T-cell (primary cell): Measurements from ENCODE around the gene EEF1AKMT1. TPM values are rescaled to one million over a fixed set of nuclear protein-coding genes. Genes with fewer than 3 reads are reported as not detected.
A peak's percentile ranks its signal among the peaks of the same experiment; 100 is the strongest.

Source experiments
- ATAC-seq, 4 experiments: fragments of 200-7000 bp in 3 of 4; fragments of 150-1000 bp in 1 of 4; cut with Tn5 transposase; replicated peaks in 1 of 4; 1 replicate in 3 of 4; 2 replicates in 1 of 4; pipeline ENCODE4 v1.10.0; 2021; ENCODE audit warnings: moderate library complexity in 3 of 4, mild to moderate bottlenecking in 2 of 4, moderate number of reproducible peaks in 1 of 4
- CTCF ChIA-PET, 2 donors: fragments of 300-600 bp; sonication (Branson Sonifier 250); formaldehyde crosslinking; loops; one replicate each; lab custom pipeline; 2022; ENCODE audit warnings: antibody characterized with exemption in 2 of 2; lab: Charles Lee
- POLR2A ChIA-PET, 2 donors: fragments of 300-600 bp; sonication (Branson Sonifier 250); formaldehyde crosslinking; loops; one replicate each; lab custom pipeline; 2022; ENCODE audit warnings: antibody characterized with exemption in 2 of 2; lab: Charles Lee
- DNase-seq, 35 experiments: peaks; one replicate each; pipeline versions ENCODE4 v3.0.0 to v3.0.0-alpha.2; 2013 to 2023
- H3K27ac ChIP-seq: one replicate; pipeline ENCODE4 v1.5.1; 2013; ENCODE audit warnings: low read length
- H3K27me3 ChIP-seq, 2 experiments: replicated peaks in 1 of 2; 1 replicate in 1 of 2; 2 replicates in 1 of 2; pipeline versions ENCODE4 v1.6.1 to v1.7.0; 2013; ENCODE audit warnings: low read length in 1 of 2, mixed read lengths in 1 of 2; ENCODE audit not compliant: control insufficient read depth in 2 of 2, insufficient read depth in 2 of 2; ENCODE audit errors: extremely low read depth in 1 of 2
- H3K36me3 ChIP-seq, 2 donors: 1 replicate in 1 of 2; 2 replicates in 1 of 2; pipeline versions ENCODE4 v1.6.1 to v1.7.0; 2013; ENCODE audit warnings: low read length in 1 of 2; ENCODE audit not compliant: control insufficient read depth in 2 of 2, insufficient read depth in 1 of 2; ENCODE audit errors: extremely low read depth in 1 of 2
- H3K4me1 ChIP-seq, 2 experiments: 1 replicate in 1 of 2; 2 replicates in 1 of 2; pipeline versions ENCODE4 v1.6.1 to v1.7.0; 2013; ENCODE audit warnings: low read length in 2 of 2, mixed read lengths in 1 of 2; ENCODE audit not compliant: insufficient read depth in 2 of 2, control insufficient read depth in 1 of 2; ENCODE audit errors: extremely low read depth in 1 of 2
- H3K4me3 ChIP-seq, 2 donors: 1 replicate in 1 of 2; 2 replicates in 1 of 2; pipeline versions ENCODE4 v1.5.1 to v1.7.0; 2013; ENCODE audit warnings: mild to moderate bottlenecking in 2 of 2, low read length in 1 of 2, moderate library complexity in 1 of 2; ENCODE audit not compliant: control insufficient read depth in 1 of 2; ENCODE audit errors: extremely low read depth in 1 of 2
- H3K9me3 ChIP-seq: 2 replicates; pipeline ENCODE4 v1.7.0; 2013
- H3K27ac Mint-ChIP-seq, 2 donors: one replicate each; pipeline ENCODE4 v1.8.0; 2020 to 2021; ENCODE audit warnings: mild to moderate bottlenecking in 2 of 2, mixed read lengths in 2 of 2
- H3K27me3 Mint-ChIP-seq, 2 donors: one replicate each; pipeline ENCODE4 v1.8.0; 2021 to 2022; ENCODE audit warnings: mixed read lengths in 2 of 2
- H3K36me3 Mint-ChIP-seq: one replicate; pipeline ENCODE4 v1.8.0; 2021; ENCODE audit warnings: mixed read lengths
- H3K4me1 Mint-ChIP-seq, 3 donors: one replicate each; pipeline ENCODE4 v1.8.0; 2020 to 2022; ENCODE audit warnings: mixed read lengths in 3 of 3, mild to moderate bottlenecking in 1 of 3
- H3K4me3 Mint-ChIP-seq, 3 donors: one replicate each; pipeline ENCODE4 v1.8.0; 2020 to 2022; ENCODE audit warnings: mild to moderate bottlenecking in 3 of 3, mixed read lengths in 3 of 3, moderate library complexity in 3 of 3
- H3K9me3 Mint-ChIP-seq, 3 donors: one replicate each; pipeline ENCODE4 v1.8.0; 2020 to 2022; ENCODE audit warnings: mixed read lengths in 3 of 3
- whole genome bisulfite sequencing: methylation state at CpG from one replicate; pipeline ENCODE4 v1.1.5; 2013; ENCODE audit warnings: missing lambda C conversion rate; ENCODE audit not compliant: insufficient coverage; 5-methylcytosine and 5-hydroxymethylcytosine counted together
- total RNA-seq, 35 experiments: library from RNA in 6 of 35; stranded (reverse) in 6 of 35; fragments of 120-200 nt in 1 of 35; gene quantifications; one replicate each; pipeline versions ENCODE4 v1.2.1 to v1.2.4 and lab custom pipeline; 2013 to 2026

EEF1AKMT1 gene
- total RNA-seq, 5 donors from 2014 or later (not counting 1 experiment from before 2014, with no cell fraction given): 3.5 to 6.1 (median 4.3) TPM

- Mint-ChIP-seq H3K4me1 (peaks cover 13 to 18% (median 17%) of the 10 kb centered on the region in 3 donors), H3K27me3 (no peaks in the 10 kb centered on the region), H3K4me3 (peak overlapping the region in 1 of 3 donors; percentile 24), H3K9me3 (no peaks in the 10 kb centered on the region), H3K27ac (no peak overlapping the region), H3K36me3 (peaks cover 66% of the 10 kb centered on the region)
- no peak overlapping the region for H3K4me3 ChIP-seq
- peaks cover 0 to 2% of the 10 kb centered on the region in 2 experiments for H3K4me1 ChIP-seq
- no peak for ATAC-seq
- H3K27me3 ChIP-seq: no peaks in the 10 kb centered on the region
- H3K9me3 ChIP-seq: no peaks in the 10 kb centered on the region
- no peak for DNase-seq
- WGBS: 100% methylated on average over 2 of the region's 4 CpGs
- ChIA-PET POLR2A (no interaction called here), CTCF (no interaction called here)
- H3K36me3 ChIP-seq: peaks cover 3 to 40% of the 10 kb centered on the region in 2 donors
- no peak overlapping the region for H3K27ac ChIP-seq
Observed at GRCh38 chr13:20798027-20798426, 24.3 kb upstream of the EEF1AKMT1 start.

- Histone ChIP-seq H3K27ac (no peak overlapping the region), H3K27me3 (no peaks in the 10 kb centered on the region), H3K4me1 (peaks cover 0 to 2% of the 10 kb centered on the region in 2 experiments), H3K36me3 (peaks cover 3 to 42% of the 10 kb centered on the region in 2 donors), H3K9me3 (no peaks in the 10 kb centered on the region), H3K4me3 (no peak overlapping the region)
- Mint-ChIP-seq H3K27ac (peak overlapping the region; percentile 31 to 34), H3K36me3 (peaks cover 69% of the 10 kb centered on the region), H3K27me3 (no peaks in the 10 kb centered on the region), H3K9me3 (no peaks in the 10 kb centered on the region), H3K4me1 (peaks cover 13 to 17% (median 17%) of the 10 kb centered on the region in 3 donors), H3K4me3 (no peak overlapping the region)
- WGBS: 67% methylated on average over 3 of the region's 5 CpGs
- ChIA-PET POLR2A (no interaction called here), CTCF (interaction anchor here in 1 of 2 donors (0.7 kb wide), 1 partner anchor 611 kb away, joined by 3 read pairs; no protein-coding TSS in a partner anchor)
- ATAC-seq (peak in 1 of 4 experiments; percentile 47), DNase-seq (peak in 1 of 35 experiments; percentile 11)
Observed at GRCh38 chr13:20796791-20797508, 23.2 kb upstream of the EEF1AKMT1 start.

- no peak overlapping the region for H3K4me3 Mint-ChIP-seq
- no peak for DNase-seq
- no peaks in the 10 kb centered on the region for H3K9me3 Mint-ChIP-seq
- POLR2A ChIA-PET: interaction anchor here in 1 of 2 donors (0.6 kb wide), 1 partner anchor 33 kb away, joined by 4 read pairs; no protein-coding TSS in a partner anchor
- H3K27ac Mint-ChIP-seq: no peak overlapping the region
- peaks cover 7 to 56% of the 10 kb centered on the region in 2 donors for H3K36me3 ChIP-seq
- H3K27me3 ChIP-seq: no peaks in the 10 kb centered on the region
- H3K4me1 Mint-ChIP-seq: peaks cover 0 to 1% (median 0%) of the 10 kb centered on the region in 3 donors
- no peaks in the 10 kb centered on the region for H3K9me3 ChIP-seq
- ATAC-seq: no peak
- 96% methylated on average over 5 of the region's 7 CpGs for WGBS
- H3K4me1 ChIP-seq: no peaks in the 10 kb centered on the region
- H3K27ac ChIP-seq: no peak overlapping the region
- no peaks in the 10 kb centered on the region for H3K27me3 Mint-ChIP-seq
- H3K36me3 Mint-ChIP-seq: peaks cover 52% of the 10 kb centered on the region
- H3K4me3 ChIP-seq: no peak overlapping the region
- CTCF ChIA-PET: no interaction called here
Observed at GRCh38 chr13:20789665-20790064, 15.9 kb upstream of the EEF1AKMT1 start.

DNA sequence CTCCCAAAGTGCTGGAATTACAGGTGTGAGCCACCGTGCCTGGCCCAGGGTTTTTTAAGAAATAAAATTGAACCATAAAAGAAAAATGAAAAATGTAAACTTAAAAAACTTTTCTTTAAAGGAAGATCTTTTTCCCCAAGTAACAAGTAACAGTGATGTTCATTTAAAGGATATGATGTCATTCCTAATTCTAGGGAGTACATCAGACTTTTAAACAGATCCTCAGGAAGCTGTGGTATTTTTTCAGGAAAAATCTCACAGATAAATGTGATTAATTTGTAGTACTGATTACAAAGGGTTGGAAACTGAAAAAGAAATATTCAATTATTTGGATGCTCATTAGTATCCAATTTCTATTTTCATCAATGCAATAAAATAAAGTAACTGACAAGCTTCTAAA lies 14.6 kb upstream of the EEF1AKMT1 start:
- Mint-ChIP-seq H3K9me3 (no peaks in the 10 kb centered on the region), H3K4me3 (no peak overlapping the region), H3K36me3 (peaks cover 54% of the 10 kb centered on the region), H3K27me3 (no peaks in the 10 kb centered on the region), H3K4me1 (peaks cover 0 to 1% (median 0%) of the 10 kb centered on the region in 3 donors), H3K27ac (no peak overlapping the region)
- ATAC-seq (no peak), DNase-seq (no peak)
- no peaks in the 10 kb centered on the region for H3K4me1 ChIP-seq
- CTCF ChIA-PET: interaction anchor here in 1 of 2 donors (0.7 kb wide), 1 partner anchor 9 kb away, joined by 3 read pairs; no protein-coding TSS in a partner anchor
- H3K9me3 ChIP-seq: no peaks in the 10 kb centered on the region
- H3K4me3 ChIP-seq: no peak overlapping the region
- H3K27me3 ChIP-seq: no peaks in the 10 kb centered on the region
- POLR2A ChIA-PET: no interaction called here
- no peak overlapping the region for H3K27ac ChIP-seq
- H3K36me3 ChIP-seq: peaks cover 7 to 56% of the 10 kb centered on the region in 2 donors
- WGBS: no CpG with 5 or more reads among the region's 1 CpG

GRCh38 chr13:20787180-20787579 lies 13.4 kb upstream of the EEF1AKMT1 start:
- Mint-ChIP-seq H3K27me3 (no peaks in the 10 kb centered on the region), H3K36me3 (peaks cover 57% of the 10 kb centered on the region), H3K27ac (no peak overlapping the region), H3K4me3 (no peak overlapping the region), H3K9me3 (no peaks in the 10 kb centered on the region), H3K4me1 (peaks cover 0 to 1% (median 1%) of the 10 kb centered on the region in 3 donors)
- ChIA-PET POLR2A (interaction anchor here in 1 of 2 donors (0.7 to 0.8 kb wide), 2 partner anchors 383 to 1059 kb away, joined by 3 to 4 read pairs; no protein-coding TSS in a partner anchor), CTCF (no interaction called here)
- WGBS: 90% methylated on average over 4 of the region's 5 CpGs
- Histone ChIP-seq H3K9me3 (no peaks in the 10 kb centered on the region), H3K4me1 (no peaks in the 10 kb centered on the region), H3K4me3 (no peak overlapping the region), H3K27me3 (no peaks in the 10 kb centered on the region), H3K27ac (no peak overlapping the region), H3K36me3 (peaks cover 7 to 63% of the 10 kb centered on the region in 2 donors)
- DNase-seq (no peak), ATAC-seq (no peak)

GRCh38 chr13:20782116-20782708 lies 8.5 kb upstream of the EEF1AKMT1 start:
- Mint-ChIP-seq H3K27me3 (no peaks in the 10 kb centered on the region), H3K4me3 (no peak overlapping the region), H3K9me3 (no peaks in the 10 kb centered on the region), H3K4me1 (peaks cover 0 to 2% (median 1%) of the 10 kb centered on the region in 3 donors), H3K27ac (no peak overlapping the region), H3K36me3 (peaks cover 25% of the 10 kb centered on the region)
- Histone ChIP-seq H3K9me3 (no peaks in the 10 kb centered on the region), H3K27me3 (no peaks in the 10 kb centered on the region), H3K4me1 (no peaks in the 10 kb centered on the region), H3K4me3 (no peak overlapping the region), H3K27ac (no peak overlapping the region), H3K36me3 (peaks cover 0 to 39% of the 10 kb centered on the region in 2 donors)
- WGBS: 80% methylated on average over 1 of the region's 3 CpGs
- no peak for DNase-seq
- ATAC-seq: no peak
- CTCF ChIA-PET: no interaction called here
- POLR2A ChIA-PET: no interaction called here
